NCI-H774 (cell line): ENCODE measurements around the gene EGFLAM.

ENCODE experiments used
- DNase-seq: peaks from one replicate; lab custom pipeline; 2025; lab: John Stamatoyannopoulos, UW

EGFLAM gene

GRCh38 chr5:38258319-38259061, at the start of gene EGFLAM:
Gene EGFLAM (plus strand): TSS chr5:38258559. CDS start chr5:38258755, 196 bp downstream.
- DNase-seq = no peak

- DNase-seq = peak; percentile 27
These were observed 49.5 kb upstream of the EGFLAM start for GRCh38 chr5:38208782-38209378.

GRCh38 chr5:38210676-38211353, 47.5 kb upstream of the EGFLAM start:
- DNase-seq = no peak

- no peak for DNase-seq
These were observed 47.0 kb upstream of the EGFLAM start for GRCh38 chr5:38211354-38211710.

- DNase-seq = no peak
These were observed 46.1 kb upstream of the EGFLAM start for GRCh38 chr5:38212307-38212706.

GRCh38 chr5:38226091-38226490, 32.3 kb upstream of the EGFLAM start:
- no peak for DNase-seq

- no peak for DNase-seq
These were observed 29.4 kb upstream of the EGFLAM start for GRCh38 chr5:38228914-38229313.

GRCh38 chr5:38234737-38235136, 23.6 kb upstream of the EGFLAM start:
- DNase-seq = no peak

- DNase-seq = no peak
These were observed 20.7 kb upstream of the EGFLAM start for GRCh38 chr5:38237681-38238080.

- DNase-seq = no peak
These were observed 18.1 kb upstream of the EGFLAM start for GRCh38 chr5:38240212-38240611.

- no peak for DNase-seq
These were observed 16.7 kb upstream of the EGFLAM start for GRCh38 chr5:38241655-38242054.

- no peak for DNase-seq
These were observed 13.1 kb upstream of the EGFLAM start for GRCh38 chr5:38245307-38245706.

- no peak for DNase-seq
These were observed 9.1 kb upstream of the EGFLAM start for GRCh38 chr5:38249301-38249700.

GRCh38 chr5:38249812-38250211, 8.5 kb upstream of the EGFLAM start:
- no peak for DNase-seq

GRCh38 chr5:38250763-38251448, 7.5 kb upstream of the EGFLAM start:
- DNase-seq = no peak

GRCh38 chr5:38253759-38254158, 4.6 kb upstream of the EGFLAM start:
- no peak for DNase-seq

- no peak for DNase-seq
These were observed 884 bp upstream of the EGFLAM start for GRCh38 chr5:38257308-38258041.

- DNase-seq = no peak
These were observed 379 bp upstream of the EGFLAM start for GRCh38 chr5:38258042-38258318.

GRCh38 chr5:38259062-38259808, 876 bp downstream of the EGFLAM start:
- DNase-seq = no peak

- DNase-seq = no peak
These were observed 1.4 kb downstream of the EGFLAM start for GRCh38 chr5:38259809-38260160.

- DNase-seq = no peak
These were observed 5.6 kb downstream of the EGFLAM start for GRCh38 chr5:38263983-38264382.
